GM10248 (cell line): Measurements from ENCODE around the gene EGFLAM.

ENCODE experiments used
- CTCF ChIA-PET: fragments of 300-600 bp; sonication (Branson Sonifier 250); formaldehyde crosslinking; extraction: SDS; loops from one replicate; lab custom pipeline; 2021; ENCODE audit warnings: antibody characterized with exemption; lab: Yijun Ruan, JAX
- POLR2A ChIA-PET: fragments of 350-650 bp; sonication (Branson Sonifier 250); formaldehyde crosslinking; extraction: SDS; loops from one replicate; lab custom pipeline; 2020; ENCODE audit warnings: antibody characterized with exemption; lab: Yijun Ruan, JAX
- DNase-seq: peaks from one replicate; pipeline ENCODE4 v3.0.0; 2012; ENCODE audit errors: extremely low spot score
- CTCF ChIP-seq: IDR thresholded peaks from 2 replicates; pipeline ENCODE4 v1.5.1; 2012; ENCODE audit warnings: mild to moderate bottlenecking, low read depth; ENCODE audit errors: extremely low read depth, missing control alignments, control extremely low read depth

The EGFLAM gene

GRCh38 chr5:38478878-38479277 is 220.5 kb downstream of the EGFLAM start:
- DNase-seq = no peak
- CTCF ChIA-PET = interaction anchor here (1.2 kb wide), 1 partner anchor 37 kb away, joined by 3 read pairs; no protein-coding TSS in a partner anchor
- POLR2A ChIA-PET = no interaction called here
- TF ChIP-seq CTCF = no peak

- DNase-seq = no peak
- CTCF ChIA-PET = interaction anchor here (1.2 kb wide), 1 partner anchor 38 kb away, joined by 3 read pairs; no protein-coding TSS in a partner anchor
- no peak for TF ChIP-seq CTCF
These were observed 221.1 kb downstream of the EGFLAM start for GRCh38 chr5:38479315-38479904.

GRCh38 chr5:38483805-38484398 is 225.5 kb downstream of the EGFLAM start:
- no peak for DNase-seq
- CTCF ChIA-PET = no interaction called here
- TF ChIP-seq CTCF = no peak
- POLR2A ChIA-PET = no interaction called here

More at GRCh38 chr5:38479315-38479904, 221.1 kb downstream of the EGFLAM start:
- POLR2A ChIA-PET = no interaction called here

GRCh38 chr5:38494175-38494574 is 235.8 kb downstream of the EGFLAM start:
- CTCF ChIA-PET = interaction anchor here (1.8 kb wide), 1 partner anchor 52 kb away, joined by 5 read pairs; no protein-coding TSS in a partner anchor
- POLR2A ChIA-PET = no interaction called here
- TF ChIP-seq CTCF = no peak
- no peak for DNase-seq

GRCh38 chr5:38494763-38495162 is 236.4 kb downstream of the EGFLAM start:
- ChIA-PET POLR2A (no interaction called here), CTCF (interaction anchor here (1.8 kb wide), 1 partner anchor 53 kb away, joined by 5 read pairs; no protein-coding TSS in a partner anchor)
- TF ChIP-seq CTCF = no peak
- no peak for DNase-seq

GRCh38 chr5:38497946-38498345 is 239.6 kb downstream of the EGFLAM start:
- TF ChIP-seq CTCF = no peak
- ChIA-PET CTCF (interaction anchor here (1.4 kb wide), 1 partner anchor 14 kb away, joined by 3 read pairs; no protein-coding TSS in a partner anchor), POLR2A (no interaction called here)
- DNase-seq = no peak
